OCI-LY3 (cell line): Measurements from ENCODE around the gene HMGN4.

Source experiments
- H2AFZ ChIP-seq: fragments of 200-600, 300-600 bp; shearing (Covaris generic); 2 replicates; pipeline ENCODE4 v1.6.0; 2014; ENCODE audit warnings: antibody characterized with exemption, low read depth, low read length
- H3K27ac ChIP-seq: fragments of 200-600, 300-600 bp; sonication (generic); 2 replicates; pipeline ENCODE4 v1.5.1; 2014; ENCODE audit warnings: mild to moderate bottlenecking, low read length, moderate library complexity, mixed read lengths
- H3K27me3 ChIP-seq: fragments of 200-600, 300-600 bp; sonication (generic); 2 replicates; pipeline ENCODE4 v1.6.1; 2014; ENCODE audit warnings: low read depth, low read length, mixed read lengths
- H3K36me3 ChIP-seq: fragments of 200-600, 300-600 bp; sonication (generic); replicated peaks from 2 replicates; pipeline ENCODE3; 2014; ENCODE audit warnings: low read depth, low read length, mixed read lengths
- H3K4me1 ChIP-seq: fragments of 300-600, 200-600 bp; sonication (generic); 2 replicates; pipeline ENCODE4 v1.6.1; 2014; ENCODE audit warnings: low read length, mixed read lengths
- H3K4me2 ChIP-seq: fragments of 200-600, 300-600 bp; sonication (generic); 2 replicates; pipeline ENCODE4 v1.6.1; 2014; ENCODE audit warnings: low read length, mixed read lengths
- H3K4me3 ChIP-seq: fragments of 300-600, 200-600 bp; sonication (generic); 2 replicates; pipeline ENCODE4 v1.5.1; 2014; ENCODE audit warnings: antibody characterized with exemption, mild to moderate bottlenecking, low read length, moderate library complexity
- H3K79me2 ChIP-seq: fragments of 300-600, 200-600 bp; shearing (Covaris generic); 2 replicates; pipeline ENCODE4 v1.6.1; 2014; ENCODE audit warnings: mild to moderate bottlenecking, low read length, mixed read lengths
- H3K9ac ChIP-seq: fragments of 300-600, 200-600 bp; shearing (Covaris generic); 2 replicates; pipeline ENCODE4 v1.6.0; 2014; ENCODE audit warnings: mild to moderate bottlenecking, low read length, moderate library complexity
- H3K9me3 ChIP-seq: fragments of 200-600, 300-600 bp; shearing (Covaris generic); 2 replicates; pipeline ENCODE4 v1.6.1; 2014; ENCODE audit warnings: low read length, mixed read lengths; ENCODE audit not compliant: insufficient read depth
- H4K20me1 ChIP-seq: fragments of 200-600, 300-600 bp; sonication (generic); 2 replicates; pipeline ENCODE4 v1.6.1; 2016; ENCODE audit warnings: low read length, mixed read lengths; ENCODE audit not compliant: insufficient read depth
- CTCF ChIP-seq: fragments of 200-600, 300-600 bp; sonication (generic); IDR thresholded peaks from 2 replicates; pipeline ENCODE4 v1.5.1; 2014; ENCODE audit warnings: antibody characterized with exemption, low read length, low read depth
- EZH2phosphoT487 ChIP-seq: fragments of 200-600 bp; shearing (Covaris generic); IDR thresholded peaks from 2 replicates; pipeline ENCODE4 v1.6.1; 2018; ENCODE audit warnings: antibody characterized with exemption, mixed run types, low read depth

Gene HMGN4

GRCh38 chr6:26578279-26578678 lies 40.1 kb downstream of the HMGN4 start:
- TF ChIP-seq EZH2phosphoT487 (no peak), CTCF (no peak)
- Histone ChIP-seq H3K4me1 (peaks cover 16% of the 10 kb centered on the region), H3K4me2 (no peak overlapping the region), H3K9ac (no peak overlapping the region), H2AFZ (no peak overlapping the region), H3K27ac (no peak overlapping the region), H3K36me3 (no peaks in the 10 kb centered on the region), H3K4me3 (no peak overlapping the region), H4K20me1 (no peaks in the 10 kb centered on the region), H3K27me3 (no peaks in the 10 kb centered on the region), H3K9me3 (no peaks in the 10 kb centered on the region), H3K79me2 (no peaks in the 10 kb centered on the region)

- H3K79me2 ChIP-seq: no peaks in the 10 kb centered on the region
- H3K36me3 ChIP-seq: no peaks in the 10 kb centered on the region
- no peaks in the 10 kb centered on the region for H3K27me3 ChIP-seq
- H3K9ac ChIP-seq: no peak overlapping the region
- peaks cover 16% of the 10 kb centered on the region for H3K4me1 ChIP-seq
- no peak overlapping the region for H2AFZ ChIP-seq
- no peaks in the 10 kb centered on the region for H4K20me1 ChIP-seq
- H3K4me3 ChIP-seq: no peak overlapping the region
- H3K27ac ChIP-seq: no peak overlapping the region
- no peak for TF ChIP-seq CTCF
- no peak for TF ChIP-seq EZH2phosphoT487
- no peaks in the 10 kb centered on the region for H3K9me3 ChIP-seq
- no peak overlapping the region for H3K4me2 ChIP-seq
Observed at GRCh38 chr6:26578741-26579140, 40.6 kb downstream of the HMGN4 start.

- no peaks in the 10 kb centered on the region for H3K27me3 ChIP-seq
- no peaks in the 10 kb centered on the region for H3K79me2 ChIP-seq
- H4K20me1 ChIP-seq: no peaks in the 10 kb centered on the region
- no peaks in the 10 kb centered on the region for H3K9me3 ChIP-seq
- no peak overlapping the region for H3K4me3 ChIP-seq
- 0 out of 2 replicates have a peak, but pooled peaks cover 4% of the 10 kb centered on the region for H3K4me1 ChIP-seq
- no peak overlapping the region for H3K27ac ChIP-seq
- H2AFZ ChIP-seq: no peak overlapping the region
- no peak overlapping the region for H3K9ac ChIP-seq
- no peak overlapping the region for H3K4me2 ChIP-seq
- H3K36me3 ChIP-seq: no peaks in the 10 kb centered on the region
- no peak for TF ChIP-seq CTCF
Observed at GRCh38 chr6:26581164-26581915, 43.2 kb downstream of the HMGN4 start.

- no peaks in the 10 kb centered on the region for H3K9me3 ChIP-seq
- no peaks in the 10 kb centered on the region for H3K27me3 ChIP-seq
- H3K36me3 ChIP-seq: no peaks in the 10 kb centered on the region
- H3K9ac ChIP-seq: no peak overlapping the region
- no peak overlapping the region for H3K4me3 ChIP-seq
- H3K79me2 ChIP-seq: no peaks in the 10 kb centered on the region
- H4K20me1 ChIP-seq: no peaks in the 10 kb centered on the region
- no peak overlapping the region for H3K4me2 ChIP-seq
- H2AFZ ChIP-seq: no peak overlapping the region
- no peak for TF ChIP-seq EZH2phosphoT487
- TF ChIP-seq CTCF: no peak
- no peaks in the 10 kb centered on the region for H3K4me1 ChIP-seq
- no peak overlapping the region for H3K27ac ChIP-seq
Observed at GRCh38 chr6:26588965-26589364, 50.8 kb downstream of the HMGN4 start.
